GM12892 (cell line): ENCODE measurements around the gene KRTAP3-1.

Source experiments
- DNase-seq: peaks from one replicate; pipeline ENCODE4 v3.0.0; 2011; ENCODE audit not compliant: insufficient read length
- FAIRE-seq: peaks from 2 replicates; lab custom pipeline; 2011; peaks lifted over from hg19 to GRCh38; lab: Jason Lieb, UNC
- POLR2A ChIP-seq: IDR thresholded peaks from 2 replicates; pipeline ENCODE4 v1.6.1; 2011; ENCODE audit warnings: low read depth, low read length, control low read depth
- POLR2AphosphoS5 ChIP-seq: IDR thresholded peaks from 2 replicates; pipeline ENCODE4 v1.6.1; 2011; ENCODE audit warnings: low read depth, low read length, control low read depth
- TAF1 ChIP-seq: IDR thresholded peaks from 2 replicates; pipeline ENCODE4 v1.6.1; 2011; ENCODE audit warnings: low read depth, mild to moderate bottlenecking, control low read depth, low read length, borderline replicate concordance

Gene KRTAP3-1

GRCh38 chr17:41029633-41030245 lies 20.8 kb upstream of the KRTAP3-1 start, which contains the start of gene KRTAP1-4:
Gene KRTAP1-4, minus strand, starts transcription at chr17:41030195. Its CDS starts 117 bp downstream, at chr17:41030078.
- TF ChIP-seq POLR2A (no peak), POLR2AphosphoS5 (no peak), TAF1 (no peak)
- DNase-seq = no peak
- no peak for FAIRE-seq

GRCh38 chr17:41026715-41027471 lies 18.0 kb upstream of the KRTAP3-1 start, which contains the start of gene KRTAP1-5:
Gene KRTAP1-5, minus strand, starts transcription at chr17:41027208. Its CDS starts 53 bp downstream, at chr17:41027155.
- DNase-seq (no peak), FAIRE-seq (no peak)
- no peak for TF ChIP-seq POLR2AphosphoS5
- TF ChIP-seq POLR2A = no peak
- TF ChIP-seq TAF1 = no peak

- FAIRE-seq (no peak), DNase-seq (no peak)
- TF ChIP-seq POLR2AphosphoS5 = no peak
- no peak for TF ChIP-seq POLR2A
- TF ChIP-seq TAF1 = no peak
Measured at GRCh38 chr17:41024697-41025096, 15.8 kb upstream of the KRTAP3-1 start.

GRCh38 chr17:41020336-41020735 lies 11.4 kb upstream of the KRTAP3-1 start:
- TF ChIP-seq TAF1 (no peak), POLR2A (no peak)
- DNase-seq = no peak
- FAIRE-seq = no peak

GRCh38 chr17:41019415-41019814 lies 10.5 kb upstream of the KRTAP3-1 start:
- FAIRE-seq (no peak), DNase-seq (no peak)
- TF ChIP-seq TAF1 = no peak
- no peak for TF ChIP-seq POLR2A
- no peak for TF ChIP-seq POLR2AphosphoS5

GRCh38 chr17:41018541-41018940 lies 9.6 kb upstream of the KRTAP3-1 start:
- DNase-seq (no peak), FAIRE-seq (no peak)
- TF ChIP-seq POLR2A (no peak), TAF1 (no peak), POLR2AphosphoS5 (no peak)

- no peak for DNase-seq
- TF ChIP-seq POLR2A (no peak), POLR2AphosphoS5 (no peak), TAF1 (no peak)
- FAIRE-seq = no peak
Measured at GRCh38 chr17:41016578-41017215, 7.8 kb upstream of the KRTAP3-1 start.

GRCh38 chr17:41015454-41015853 lies 6.5 kb upstream of the KRTAP3-1 start:
- FAIRE-seq (no peak), DNase-seq (no peak)
- no peak for TF ChIP-seq POLR2AphosphoS5
- TF ChIP-seq POLR2A = no peak
- no peak for TF ChIP-seq TAF1

- TF ChIP-seq POLR2A (no peak), POLR2AphosphoS5 (no peak), TAF1 (no peak)
- FAIRE-seq = no peak
- DNase-seq = no peak
Measured at GRCh38 chr17:41013606-41014005, 4.7 kb upstream of the KRTAP3-1 start.

- FAIRE-seq (no peak), DNase-seq (no peak)
- no peak for TF ChIP-seq POLR2AphosphoS5
- no peak for TF ChIP-seq POLR2A
- TF ChIP-seq TAF1 = no peak
Measured at GRCh38 chr17:41013181-41013580, 4.3 kb upstream of the KRTAP3-1 start.

- no peak for DNase-seq
- TF ChIP-seq POLR2AphosphoS5 = no peak
- TF ChIP-seq TAF1 = no peak
- TF ChIP-seq POLR2A = no peak
- FAIRE-seq = no peak
Measured at GRCh38 chr17:41012326-41013120, 3.6 kb upstream of the KRTAP3-1 start.
